RWPE2 (cell line): ENCODE results near the gene TEDC1.

Experiments
- ATAC-seq: fragments of 200-7000 bp; cut with Tn5 transposase; 3 replicates; pipeline ENCODE4 v1.9.1; 2021; ENCODE audit warnings: low read depth
- DNase-seq: peaks from one replicate; pipeline ENCODE4 v3.0.0-alpha.2; 2020; ENCODE audit warnings: low spot score
- H3K27ac ChIP-seq: fragments of 450-650 bp; 2 replicates; pipeline ENCODE4 v1.5.1; 2017; ENCODE audit warnings: mild to moderate bottlenecking; ENCODE audit not compliant: poor library complexity, severe bottlenecking
- H3K27me3 ChIP-seq: fragments of 250-450 bp; sonication (Bioruptor Pico); 2 replicates; pipeline ENCODE4 v1.5.1; 2021; ENCODE audit warnings: mild to moderate bottlenecking, moderate library complexity; ENCODE audit not compliant: insufficient read depth, poor library complexity, severe bottlenecking
- H3K36me3 ChIP-seq: fragments of 250-450 bp; sonication (Bioruptor Pico); 2 replicates; pipeline ENCODE4 v1.5.1; 2020; ENCODE audit warnings: low read depth, mild to moderate bottlenecking, moderate library complexity
- H3K4me1 ChIP-seq: fragments of 250-450 bp; sonication (Bioruptor Pico); 2 replicates; pipeline ENCODE4 v1.5.1; 2021; ENCODE audit warnings: mild to moderate bottlenecking, moderate library complexity; ENCODE audit not compliant: insufficient read depth, poor library complexity, severe bottlenecking
- H3K4me3 ChIP-seq: fragments of 250-450 bp; sonication (Bioruptor Pico); 2 replicates; pipeline ENCODE4 v1.5.1; 2021; ENCODE audit warnings: mild to moderate bottlenecking, moderate library complexity; ENCODE audit not compliant: severe bottlenecking
- H3K9me3 ChIP-seq: fragments of 250-450 bp; sonication (Bioruptor Pico); 2 replicates; pipeline ENCODE4 v1.5.1; 2021; ENCODE audit warnings: mild to moderate bottlenecking, moderate library complexity; ENCODE audit not compliant: severe bottlenecking
- CTCF ChIP-seq: fragments of 450-650 bp; IDR thresholded peaks from one replicate; pipeline ENCODE4 v1.5.1; 2017; ENCODE audit warnings: mild to moderate bottlenecking, moderate library complexity; ENCODE audit not compliant: poor library complexity, severe bottlenecking

TEDC1 gene

DNA sequence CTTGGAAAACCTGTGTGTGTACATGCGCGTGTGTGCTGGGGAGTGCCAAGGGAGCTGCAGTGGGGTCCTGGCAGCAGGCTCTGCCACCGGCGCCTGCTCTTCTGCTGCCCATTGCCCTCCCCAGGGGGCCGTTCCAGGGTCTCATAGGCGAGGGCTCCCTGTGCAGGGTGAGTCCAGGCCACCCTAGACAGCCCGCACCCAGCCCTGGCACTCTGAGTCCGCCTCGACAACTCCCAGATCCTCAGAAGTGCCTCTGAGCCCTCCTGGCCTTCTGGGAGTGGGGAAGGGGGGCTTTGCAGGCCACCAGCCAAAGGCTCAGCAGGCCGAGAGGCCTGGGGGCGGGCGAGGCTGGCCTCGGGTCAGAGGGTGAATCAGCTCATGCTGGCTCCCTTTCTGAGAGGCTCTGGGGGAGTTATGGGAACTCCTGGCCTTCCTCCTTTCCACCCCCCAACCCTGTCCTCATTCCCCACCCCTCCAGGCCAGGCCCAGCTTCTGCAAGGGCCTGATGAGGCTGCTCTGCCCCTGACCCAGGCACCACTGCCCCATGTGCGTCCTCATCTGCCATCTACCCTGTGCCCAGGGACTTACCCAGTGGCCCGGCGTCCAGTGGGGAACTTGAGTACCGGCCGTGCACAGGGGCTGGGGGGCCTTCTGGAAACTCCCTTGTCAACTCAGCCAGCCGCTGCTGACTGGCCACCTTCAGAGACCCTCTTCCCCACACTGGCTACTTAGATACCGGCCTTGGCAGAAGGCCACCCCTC is 2.1 kb upstream of the TEDC1 start:
- no peak overlapping the region for H3K4me3 ChIP-seq
- H3K27ac ChIP-seq: peak overlapping the region; percentile 86
- no peaks in the 10 kb centered on the region for H3K27me3 ChIP-seq
- no peak for TF ChIP-seq CTCF
- H3K4me1 ChIP-seq: peaks cover 5% of the 10 kb centered on the region
- DNase-seq (no peak), ATAC-seq (no peak)
- H3K9me3 ChIP-seq: no peaks in the 10 kb centered on the region
- peaks cover 11% of the 10 kb centered on the region for H3K36me3 ChIP-seq

DNA sequence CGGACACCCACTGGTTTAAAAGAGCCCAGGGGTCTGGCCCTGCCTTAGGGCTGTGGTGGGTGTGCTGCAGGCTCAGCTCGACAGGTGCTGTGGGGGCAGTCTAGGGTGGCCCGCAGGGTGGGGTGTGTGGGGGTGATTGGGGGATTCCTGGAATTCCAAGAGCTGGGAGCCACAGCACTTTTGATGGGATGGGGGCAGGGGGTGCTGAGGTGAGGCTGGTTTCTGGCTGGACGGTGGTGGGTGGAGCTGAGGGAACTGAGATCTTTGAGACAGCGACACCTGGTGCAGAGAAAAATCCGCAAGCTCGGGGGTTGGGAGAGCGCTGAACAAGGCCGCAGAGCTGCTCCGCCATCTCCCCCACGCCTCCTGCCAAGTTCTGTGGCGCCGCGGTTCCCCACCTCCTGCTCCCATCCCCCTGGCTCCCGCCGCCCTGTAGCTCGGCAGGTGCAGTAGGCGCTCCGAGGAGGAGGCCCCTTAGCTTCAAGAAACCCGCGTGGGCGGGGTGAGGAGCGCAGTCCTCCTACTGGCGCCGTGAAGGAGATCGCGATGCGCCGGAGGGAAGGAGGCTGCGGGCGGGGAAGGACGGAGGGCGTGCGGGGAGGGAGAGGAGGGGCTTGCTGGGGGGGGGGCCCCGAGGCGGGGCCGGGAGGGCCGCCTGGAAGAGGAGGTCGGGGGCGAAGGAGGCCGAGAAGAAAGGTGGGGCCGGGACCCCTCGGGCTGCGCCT is 1.3 kb upstream of the TEDC1 start:
- H3K27me3 ChIP-seq: no peaks in the 10 kb centered on the region
- peak; percentile 35 for ATAC-seq
- peaks cover 11% of the 10 kb centered on the region for H3K36me3 ChIP-seq
- peak overlapping the region; percentile 86 for H3K27ac ChIP-seq
- TF ChIP-seq CTCF: peak; percentile 2
- H3K4me3 ChIP-seq: peak overlapping the region; percentile 48
- no peaks in the 10 kb centered on the region for H3K9me3 ChIP-seq
- H3K4me1 ChIP-seq: peaks cover 5% of the 10 kb centered on the region
- no peak for DNase-seq

GRCh38 chr14:105490267-105490571 is 827 bp upstream of the TEDC1 start:
- peak overlapping the region; percentile 86 for H3K27ac ChIP-seq
- ATAC-seq (no peak), DNase-seq (no peak)
- H3K9me3 ChIP-seq: no peaks in the 10 kb centered on the region
- peak overlapping the region; percentile 48 for H3K4me3 ChIP-seq
- H3K4me1 ChIP-seq: peaks cover 5% of the 10 kb centered on the region
- no peak for TF ChIP-seq CTCF
- H3K27me3 ChIP-seq: no peaks in the 10 kb centered on the region
- H3K36me3 ChIP-seq: peaks cover 11% of the 10 kb centered on the region

GRCh38 chr14:105491366-105491973 is 424 bp downstream of the TEDC1 start:
- Histone ChIP-seq H3K27me3 (no peaks in the 10 kb centered on the region), H3K27ac (peak overlapping the region; percentile 86), H3K4me3 (peak overlapping the region; percentile 80), H3K9me3 (no peaks in the 10 kb centered on the region), H3K4me1 (peaks cover 5% of the 10 kb centered on the region), H3K36me3 (peaks cover 11% of the 10 kb centered on the region)
- DNase-seq (no peak), ATAC-seq (peak; percentile 2)
- TF ChIP-seq CTCF: no peak
